GM10847 (cell line): Measurements from ENCODE around the gene PLB1.

Experiments
- POLR2A ChIP-seq: IDR thresholded peaks from 2 replicates; pipeline ENCODE4 v1.6.1; 2011; ENCODE audit not compliant: insufficient read length; ENCODE audit errors: extremely low read depth

Gene PLB1

DNA sequence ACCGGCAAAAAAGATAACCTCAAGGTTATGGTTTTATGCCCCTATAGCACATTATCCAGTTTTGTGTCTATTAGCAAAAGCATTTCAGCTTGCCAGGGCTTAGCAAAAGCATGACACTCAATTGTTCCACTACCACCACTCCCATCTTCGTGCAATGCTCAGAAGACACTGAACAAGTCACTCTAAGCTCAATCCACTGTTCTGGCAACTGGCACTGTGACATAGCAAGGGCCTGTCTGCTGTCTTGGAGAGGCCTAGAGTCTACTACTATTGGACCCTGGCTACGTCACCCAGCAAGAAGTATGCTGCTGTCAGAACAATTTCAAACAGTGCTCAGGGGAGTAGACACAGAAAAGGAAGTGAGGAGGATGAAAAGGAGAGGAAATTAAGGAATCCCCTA is 152.3 kb downstream of the PLB1 start:
- no peak for TF ChIP-seq POLR2A

DNA sequence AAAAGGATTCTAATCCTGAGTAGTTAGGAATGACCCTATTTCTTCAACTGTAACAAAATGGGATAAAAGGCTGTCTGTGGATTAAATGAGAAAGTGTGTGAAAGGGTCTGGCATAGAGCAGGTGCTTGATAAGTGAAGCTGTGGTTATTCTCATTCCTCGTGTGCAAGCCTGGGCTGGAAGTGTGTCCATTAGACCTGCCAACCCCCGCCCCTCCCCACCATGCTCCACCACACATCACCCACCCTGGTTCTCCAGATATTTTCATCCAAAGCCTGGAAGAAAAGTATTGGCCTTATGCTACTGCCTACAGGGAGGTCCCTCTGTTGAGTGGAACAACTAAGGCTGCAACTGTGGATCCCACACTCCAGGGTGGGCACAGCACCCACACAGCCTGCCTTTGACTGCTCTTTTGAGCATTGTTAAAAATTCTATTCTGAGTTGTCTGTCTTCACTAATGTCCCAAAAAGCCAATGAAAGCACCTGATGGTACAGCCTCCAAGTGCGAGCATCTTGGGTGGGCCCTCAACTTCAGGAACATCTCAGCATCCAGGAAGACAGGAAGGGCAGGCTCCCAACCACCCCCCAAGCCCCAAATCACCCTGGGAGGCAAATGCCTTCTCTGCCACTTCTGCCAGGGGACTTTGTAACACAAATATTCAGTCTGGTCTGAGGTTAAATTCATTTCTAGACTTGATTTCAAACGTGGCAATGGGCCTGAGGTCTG is 153.0 kb downstream of the PLB1 start:
- TF ChIP-seq POLR2A, result no peak

DNA sequence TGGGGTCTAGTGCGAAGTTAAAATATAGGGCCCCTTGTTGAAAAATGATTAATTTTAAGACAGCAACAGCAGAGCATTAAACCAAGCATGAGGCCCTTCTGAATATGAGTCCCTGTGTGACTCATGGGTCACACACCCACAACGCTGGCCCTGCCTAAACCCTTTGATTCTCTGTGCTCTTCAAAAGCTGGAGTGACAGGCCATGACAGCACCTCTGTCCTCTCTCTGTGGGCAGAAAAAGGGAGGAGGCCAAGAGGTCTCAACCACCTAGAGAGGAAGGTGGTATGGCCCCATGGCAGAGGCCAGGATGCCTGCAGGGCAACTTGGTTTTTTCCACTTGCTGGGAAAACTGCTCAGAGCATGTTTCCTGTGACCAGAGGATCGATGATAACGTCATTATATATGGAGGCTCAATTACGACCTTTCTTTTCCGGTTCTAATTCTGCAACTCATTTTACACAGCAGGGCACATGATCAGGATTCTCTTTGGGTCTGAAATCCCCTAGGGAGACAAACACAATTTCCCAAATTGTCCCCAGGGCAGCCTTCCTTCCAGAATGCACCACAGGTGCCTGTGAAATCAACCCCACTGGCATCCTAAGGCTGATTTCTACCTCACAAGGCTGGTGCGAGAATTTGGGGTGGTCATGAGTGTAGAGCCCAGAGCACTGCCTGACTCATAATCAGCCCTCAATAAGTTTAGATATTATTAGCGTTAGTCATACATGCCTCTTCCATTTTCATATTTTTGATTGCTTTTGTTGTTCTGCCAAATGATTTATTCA is 153.8 kb downstream of the PLB1 start:
- TF ChIP-seq POLR2A, result no peak

DNA sequence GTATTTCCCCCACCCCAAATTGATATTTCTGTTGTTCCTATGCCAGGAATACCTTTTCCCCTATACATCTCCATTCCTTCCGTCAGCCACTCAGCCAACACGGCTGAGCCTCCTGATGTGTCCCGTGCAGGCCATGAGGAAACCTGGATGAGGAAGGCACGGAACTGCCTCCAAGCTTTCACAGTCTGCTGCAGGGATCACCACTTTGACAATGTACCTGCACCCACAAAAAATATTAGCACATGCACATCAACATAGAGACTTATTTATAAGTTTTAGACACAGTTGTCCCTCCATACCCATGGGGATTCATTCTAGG is 154.4 kb downstream of the PLB1 start:
- TF ChIP-seq POLR2A, result no peak

DNA sequence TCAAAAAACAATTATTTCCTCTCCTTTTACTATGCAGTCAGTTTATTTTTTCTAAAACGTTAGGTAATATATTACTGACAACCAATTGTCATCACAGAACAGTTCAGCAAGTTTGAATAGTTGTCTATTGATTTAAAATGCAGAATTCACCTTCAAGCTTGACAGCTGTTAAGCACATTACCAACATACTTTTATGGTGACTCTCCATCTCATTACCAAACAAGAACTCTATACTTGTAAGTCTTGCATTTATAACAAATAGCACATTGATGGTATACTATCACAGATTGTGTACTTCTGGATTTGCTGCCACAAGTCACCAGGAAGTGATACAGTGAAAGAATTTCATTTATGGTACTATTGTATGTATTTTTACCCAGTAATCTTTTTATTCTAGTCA is 156.4 kb downstream of the PLB1 start:
- no peak for TF ChIP-seq POLR2A

DNA sequence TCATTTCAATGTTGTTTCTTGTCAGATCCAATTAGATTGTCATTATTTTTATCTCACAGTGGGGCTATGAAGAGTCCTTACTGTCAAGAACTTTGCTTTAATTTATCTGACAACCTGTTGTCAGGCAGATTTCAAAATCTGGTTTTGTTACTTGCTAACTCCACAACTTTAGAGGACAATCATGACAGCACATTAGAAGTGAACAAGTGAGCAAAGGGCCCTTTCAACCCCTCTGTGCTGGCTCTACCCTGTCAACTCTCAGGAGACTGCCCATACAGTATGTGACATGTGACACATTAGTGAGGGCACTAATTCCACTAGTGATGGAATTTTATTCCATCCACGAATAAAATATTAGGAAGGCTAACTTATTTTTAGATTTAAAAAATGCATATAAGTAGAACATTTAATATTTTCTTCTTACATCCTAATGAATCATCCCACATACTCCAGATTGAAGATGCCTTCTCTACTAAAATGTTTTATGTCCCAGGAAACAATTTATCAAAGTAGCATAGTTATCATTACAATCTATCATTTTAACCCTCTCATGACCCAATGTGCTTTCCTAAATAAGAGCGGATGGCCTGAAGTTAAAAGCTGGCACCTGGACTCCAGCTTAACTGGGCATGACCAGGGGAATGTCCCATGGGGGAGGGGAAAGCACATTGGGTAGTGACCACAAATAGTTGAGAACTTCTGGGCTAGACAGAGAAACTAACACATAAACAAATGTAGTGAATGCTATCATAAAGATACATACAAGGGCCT is 158.2 kb downstream of the PLB1 start:
- no peak for TF ChIP-seq POLR2A

DNA sequence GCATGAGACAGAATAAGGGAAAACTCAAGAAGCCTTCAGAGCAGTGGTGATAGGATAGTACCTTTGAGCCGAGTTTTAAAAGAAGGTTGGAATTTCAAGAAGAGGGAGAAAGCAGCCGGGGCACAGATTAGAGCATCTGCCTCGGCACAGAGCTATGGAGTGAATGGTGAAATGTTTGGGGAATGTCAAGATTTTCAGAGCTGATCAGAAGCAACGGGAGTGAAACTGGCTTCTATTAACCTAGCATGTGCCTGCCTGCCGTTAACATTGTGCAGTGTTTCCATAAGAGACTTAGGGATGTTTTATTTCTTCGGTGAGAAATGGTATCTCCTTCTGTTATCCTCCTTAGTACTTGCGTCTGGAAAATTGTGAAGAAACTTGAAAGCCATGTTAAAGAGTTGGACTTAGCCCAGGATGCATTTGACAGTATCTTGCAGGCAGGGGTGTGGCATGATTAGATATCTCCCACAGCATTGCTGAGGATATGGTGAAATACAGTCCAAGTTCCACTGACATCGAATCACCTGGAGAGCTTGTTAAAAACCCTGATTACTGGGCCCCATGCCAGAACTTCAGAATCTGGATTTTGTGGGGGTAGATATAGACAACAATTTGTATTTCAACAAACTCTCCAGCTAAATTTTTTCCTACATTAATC is 158.9 kb downstream of the PLB1 start:
- no peak for TF ChIP-seq POLR2A

DNA sequence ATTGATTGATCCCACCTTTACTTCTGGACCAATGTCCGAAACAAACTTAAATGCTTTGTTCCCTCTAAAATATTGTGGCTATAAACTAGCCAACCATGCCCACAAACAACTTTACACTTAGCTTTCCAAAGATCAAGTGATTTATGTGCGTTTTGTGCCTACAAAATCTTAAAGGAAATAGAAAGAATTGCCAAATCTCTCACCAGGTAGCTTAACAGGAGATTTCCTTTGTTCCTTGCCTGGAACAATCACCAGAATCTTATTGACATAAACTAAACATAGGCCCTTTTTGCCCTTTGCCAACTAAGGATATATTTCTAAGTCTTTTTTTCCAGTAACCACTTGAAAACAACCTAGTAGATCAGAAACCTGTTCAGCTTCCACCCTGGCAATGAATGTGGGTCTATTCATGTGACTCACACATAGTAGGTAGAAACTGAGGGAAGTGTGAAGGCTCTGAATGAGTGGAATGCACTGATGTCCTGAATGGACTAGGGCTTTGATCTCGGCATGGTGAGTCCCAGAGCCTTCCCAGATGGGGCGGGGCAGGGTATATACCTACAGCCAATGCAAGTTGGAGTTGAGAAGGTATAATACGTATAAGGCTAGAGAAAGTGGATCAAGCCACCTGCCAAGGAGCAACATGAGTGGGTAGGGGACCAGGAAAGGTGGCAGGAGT is 161.2 kb downstream of the PLB1 start:
- no peak for TF ChIP-seq POLR2A

DNA sequence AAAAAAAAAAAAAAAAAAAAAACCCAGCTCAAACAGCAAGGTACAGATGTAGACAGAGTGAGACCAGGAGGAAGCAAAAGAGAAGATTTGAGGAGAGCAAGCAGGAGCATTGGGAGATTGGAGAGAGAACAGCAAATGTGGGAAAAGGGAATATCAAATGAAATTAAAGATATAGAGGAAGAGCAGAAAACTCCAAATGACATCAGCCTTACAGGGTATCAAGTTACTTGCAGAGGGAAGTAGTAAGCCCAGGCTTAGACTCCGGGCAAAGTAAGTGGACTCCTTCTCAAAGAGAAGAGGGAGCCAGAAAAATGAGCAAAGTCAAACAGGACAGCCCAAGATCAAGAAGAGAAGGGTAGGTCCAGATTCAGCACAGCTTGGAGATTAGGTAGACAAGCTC is 162.5 kb downstream of the PLB1 start:
- TF ChIP-seq POLR2A, result no peak

DNA sequence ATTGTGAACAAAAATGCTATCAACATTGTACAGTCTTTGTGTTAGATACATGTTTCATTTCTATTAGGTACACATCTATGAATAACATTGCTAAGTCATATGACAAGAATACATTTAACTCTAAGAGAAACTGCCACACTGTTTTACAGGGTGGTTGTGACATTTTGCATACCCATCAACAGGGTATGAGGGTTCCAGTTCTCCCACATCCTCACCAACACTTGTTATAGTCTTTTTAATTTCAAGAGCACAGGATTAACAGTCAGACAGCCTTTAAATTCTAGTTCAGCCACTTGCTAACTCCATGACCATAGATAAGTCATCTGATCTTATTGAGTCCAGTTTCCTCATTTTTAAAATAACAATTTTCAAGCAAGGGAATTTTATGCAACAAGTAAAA is 163.3 kb downstream of the PLB1 start:
- TF ChIP-seq POLR2A, result no peak

DNA sequence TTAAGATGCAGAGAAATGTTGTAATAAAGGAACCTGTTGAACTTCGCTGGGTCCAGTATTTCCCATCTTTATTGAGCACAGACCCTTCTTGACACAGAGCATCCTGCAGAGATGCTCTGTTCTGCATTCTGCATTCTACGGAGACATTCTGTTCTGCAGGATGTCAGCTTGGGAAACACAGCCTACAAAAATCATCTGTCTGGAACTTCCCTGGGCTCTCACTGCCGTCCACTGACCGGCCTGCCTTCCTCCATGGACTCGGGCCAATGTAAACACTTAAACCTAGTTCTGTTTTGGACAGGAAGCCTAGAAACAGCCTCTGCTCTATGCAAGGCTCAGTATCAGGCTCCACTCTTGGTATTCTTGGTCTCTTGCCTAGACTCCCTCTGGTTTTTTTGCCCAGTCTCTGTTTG is 165.7 kb downstream of the PLB1 start:
- no peak for TF ChIP-seq POLR2A

DNA sequence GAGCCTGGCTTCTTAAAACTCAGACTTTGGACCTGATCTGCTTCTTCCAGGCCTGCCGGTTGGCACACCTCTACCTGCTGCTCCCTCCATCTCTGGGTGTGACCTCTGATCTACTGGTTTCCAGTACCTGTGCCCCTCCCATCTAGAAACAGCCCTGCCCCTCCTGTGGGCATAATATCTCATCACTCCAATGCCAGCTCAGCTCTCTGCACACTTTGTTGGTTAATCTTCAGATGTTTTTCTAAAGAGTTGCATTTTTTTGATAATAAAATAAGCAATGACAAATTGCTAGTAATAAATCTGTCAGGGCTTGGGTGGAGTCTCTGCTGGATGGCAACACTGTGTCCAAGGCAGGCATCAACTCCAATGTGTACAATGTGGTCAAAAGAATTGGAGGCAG is 166.2 kb downstream of the PLB1 start:
- TF ChIP-seq POLR2A, result no peak

DNA sequence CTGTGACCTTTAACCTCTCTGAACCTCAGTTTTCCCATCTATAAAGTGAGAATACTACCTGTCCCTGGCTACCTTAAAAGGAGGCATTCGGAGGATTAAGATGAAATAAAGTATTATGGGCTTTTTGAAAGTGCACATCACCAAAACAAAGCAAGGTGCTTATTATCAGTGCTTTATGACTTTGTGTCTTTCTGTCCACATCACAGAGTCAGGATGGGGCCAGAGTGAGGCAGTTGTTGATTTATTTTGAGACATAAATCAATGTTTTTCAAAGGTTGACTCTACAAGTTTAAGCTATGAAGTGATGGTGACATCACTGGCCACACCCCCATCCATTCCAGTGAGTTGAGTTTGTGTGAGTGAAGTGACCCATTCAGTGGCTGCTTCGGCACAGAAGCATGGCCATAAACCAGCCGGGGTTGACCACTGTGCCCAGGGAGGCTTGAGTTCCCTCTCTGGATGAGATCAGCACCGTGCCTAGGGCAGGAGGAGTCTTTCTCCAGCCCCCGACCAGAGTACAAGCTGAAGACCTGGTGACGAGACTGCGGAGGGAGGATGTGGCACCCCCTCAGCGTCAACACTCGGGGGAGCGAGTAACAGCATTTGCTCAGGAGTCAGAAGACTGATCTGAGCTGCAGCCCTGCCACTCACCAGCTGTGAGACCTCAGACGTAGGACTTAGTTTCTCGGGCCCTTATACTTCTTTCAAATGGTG is 166.8 kb downstream of the PLB1 start:
- TF ChIP-seq POLR2A, result no peak

DNA sequence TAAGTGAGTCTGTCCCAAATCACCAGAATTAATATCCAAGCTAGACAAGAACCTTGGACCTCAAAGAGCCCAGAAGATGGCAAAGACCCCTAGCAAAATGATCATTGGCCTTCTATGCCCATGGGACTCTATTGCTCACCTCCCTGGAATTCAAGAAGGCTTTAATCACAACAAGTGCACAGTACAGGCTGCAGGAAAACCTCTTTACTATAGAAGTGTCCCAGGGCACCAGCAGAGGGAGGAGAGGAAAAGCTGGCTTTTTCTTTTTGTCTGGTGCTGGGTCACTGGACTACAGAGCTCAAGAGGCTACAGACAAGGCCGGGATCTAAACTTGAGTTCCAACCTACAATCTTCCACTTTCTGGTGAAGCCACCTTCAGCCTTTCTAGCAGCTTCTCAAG is 167.5 kb downstream of the PLB1 start:
- TF ChIP-seq POLR2A, result no peak
